ENCODE data around the gene ZNF584.

- TF ChIP-seq CTCF (IDR thresholded peaks at IDR 0.05; ENCODE audit: low read depth, low read length), result no peak
- no peak for TF ChIP-seq EZH2phosphoT487 (IDR thresholded peaks at IDR 0.05; ENCODE audit: low read depth)
These were observed 12.3 kb upstream of the ZNF584 start for GRCh38 chr19:58395979-58396627.

Data from OCI-LY3 (cell line).